Melanocyte of skin (primary cell): Measurements from ENCODE around the gene SLC2A9. TPM values are rescaled to one million over a fixed set of nuclear protein-coding genes. Genes with fewer than 3 reads are reported as not detected.

Source experiments
- small RNA-seq, 2 donors: library from RNA; depleted of rRNA; stranded (forward); fragments of <200 nt; gene quantifications; one replicate each; pipeline ENCODE3, GENCODE V24; 2012
- total RNA-seq, 2 donors: library from RNA; depleted of rRNA; stranded (reverse); fragments of >200 nt; gene quantifications; 2 replicates each; pipeline ENCODE4 v1.2.3, GENCODE V29; 2012

Gene SLC2A9
- total RNA-seq: 1 to 10 TPM in 1 of 2 donors, under 1 TPM in 1; 1.00 to 2.1 TPM

DNA sequence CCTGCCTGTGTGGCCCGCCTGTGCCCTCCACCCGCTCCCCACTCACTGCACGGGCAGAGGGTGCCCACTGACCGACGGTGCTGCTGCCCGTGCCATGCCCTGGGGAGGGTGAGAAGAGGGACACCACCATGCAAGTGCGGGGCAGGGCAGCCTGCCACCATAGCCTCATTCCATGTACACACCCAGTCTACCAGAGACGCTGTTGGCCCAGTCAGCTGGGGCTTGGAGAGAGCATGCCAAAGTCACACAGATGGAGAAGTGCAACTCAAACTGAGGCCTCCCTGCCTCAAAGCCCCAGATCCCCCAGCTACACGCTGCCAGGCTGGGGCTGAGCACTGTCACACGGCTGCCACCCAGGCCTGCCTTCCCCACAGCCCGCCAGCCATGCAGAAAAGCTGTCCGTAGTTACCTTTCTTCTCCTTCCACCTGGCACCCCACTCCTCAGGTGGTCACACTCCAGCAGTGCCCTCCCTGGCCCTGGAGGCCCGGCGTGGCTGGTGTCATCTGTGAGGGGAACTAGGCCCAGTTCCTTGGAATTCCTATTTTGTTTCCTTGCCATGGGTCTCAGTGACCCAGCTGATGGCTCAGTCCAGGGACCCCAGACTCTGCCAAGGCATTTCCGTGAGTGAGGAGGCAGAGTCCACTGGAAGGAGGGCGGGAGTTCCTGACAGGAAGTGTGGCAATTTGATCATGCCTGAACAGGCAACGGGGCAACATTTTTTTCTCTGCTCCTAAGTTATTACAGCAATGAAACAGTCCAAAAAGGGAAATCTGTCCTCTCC lies at the start of gene SLC2A9:
SLC2A9 (minus strand) TSS at position 627 of the 782 bp plus-strand sequence; CDS start at position 559, 68 bp downstream.

DNA sequence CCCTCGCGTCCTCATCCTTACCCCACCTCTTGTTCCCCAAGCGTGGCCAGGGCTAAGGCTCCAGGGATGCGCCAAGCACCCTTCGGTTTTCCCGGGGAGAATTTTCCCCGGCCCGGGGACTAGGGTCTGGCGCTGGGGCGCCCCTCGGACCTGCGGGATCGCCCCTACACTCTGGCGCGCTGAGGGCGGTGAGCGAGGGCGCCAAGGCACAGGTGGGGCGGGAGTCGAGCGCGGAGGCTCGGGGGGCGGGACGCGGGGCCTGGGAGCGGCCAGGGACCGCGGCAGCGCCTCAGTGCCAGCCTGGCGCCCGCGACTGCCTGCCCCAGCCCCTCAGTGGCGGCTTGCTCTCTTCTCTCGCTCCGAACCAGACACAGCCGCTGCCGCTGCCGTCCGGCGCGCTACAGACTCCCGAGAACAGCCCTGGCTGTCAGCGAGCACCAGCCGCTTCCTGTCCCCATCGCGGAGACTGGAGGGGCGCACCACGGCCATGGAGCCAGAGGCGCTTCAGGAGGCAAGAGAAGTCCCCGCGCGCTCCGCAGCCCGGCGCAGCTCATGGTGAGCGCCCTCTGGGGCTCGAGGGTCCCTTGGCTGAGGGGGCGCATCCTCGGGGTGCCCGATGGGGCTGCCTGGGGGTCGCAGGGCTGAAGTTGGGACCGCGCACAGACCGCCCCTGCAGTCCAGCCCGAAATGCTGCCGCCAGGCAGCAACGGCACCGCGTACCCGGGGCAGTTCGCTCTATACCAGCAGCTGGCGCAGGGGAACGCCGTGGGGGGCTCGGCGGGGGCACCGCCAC lies 239.8 kb downstream of the SLC2A9 start, which contains the start of gene DRD5:
DRD5 (plus strand) TSS at position 292 of the 793 bp plus-strand sequence; CDS start at position 688, 396 bp downstream.

Small RNA genes within 50 kb of the gene (small RNA-seq; reads per million reads assigned to genes)
- 0 reads per million in 2 donors for gene RNA5SP154

Other genes with a start within 250 kb of the SLC2A9 start
- gene DRD5, start 239.9 kb downstream of the SLC2A9 start, total RNA-seq: not detected
- gene WDR1, start 95.3 kb upstream of the SLC2A9 start, total RNA-seq: 100 to 1,000 TPM; 220 to 303 TPM